Measurements from ENCODE around the gene SMYD4. TPM values are rescaled to one million over a fixed set of nuclear protein-coding genes. Genes with fewer than 3 reads are reported as not detected.
A peak's percentile ranks its signal among the peaks of the same experiment; 100 is the strongest.
"Not testable (repeated sequence)": the region's sequence is repeated elsewhere in the genome, so short reads cannot be mapped to it uniquely, and the experiment has no call there.

The SMYD4 gene
- total RNA-seq, 1 donor, result 14.8 TPM

DNA sequence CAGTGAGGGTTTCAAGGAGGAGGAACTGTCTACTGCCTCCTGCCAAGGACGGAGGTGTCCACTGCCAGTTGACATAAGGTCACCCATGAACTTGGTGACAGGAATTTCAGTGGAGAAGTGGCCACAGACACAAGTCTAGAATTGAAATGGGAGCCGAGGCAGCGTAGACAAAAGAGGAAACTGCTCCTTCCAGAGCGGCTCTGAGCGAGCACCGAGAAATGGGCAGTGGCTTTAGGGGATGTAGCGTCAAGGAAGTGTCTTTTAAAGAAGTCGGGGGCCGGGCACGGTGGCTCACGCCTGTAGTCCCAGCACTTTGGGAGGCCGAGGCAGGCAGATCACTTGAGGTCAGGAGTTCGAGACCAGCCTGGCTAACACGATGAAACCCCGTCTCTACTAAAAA lies 70.9 kb downstream of the SMYD4 start:
- DNase-seq (ENCODE audit: low read depth in 2 of 3, low spot score in 2 of 3), result peak in 1 of 3 donors; percentile 23

DNA sequence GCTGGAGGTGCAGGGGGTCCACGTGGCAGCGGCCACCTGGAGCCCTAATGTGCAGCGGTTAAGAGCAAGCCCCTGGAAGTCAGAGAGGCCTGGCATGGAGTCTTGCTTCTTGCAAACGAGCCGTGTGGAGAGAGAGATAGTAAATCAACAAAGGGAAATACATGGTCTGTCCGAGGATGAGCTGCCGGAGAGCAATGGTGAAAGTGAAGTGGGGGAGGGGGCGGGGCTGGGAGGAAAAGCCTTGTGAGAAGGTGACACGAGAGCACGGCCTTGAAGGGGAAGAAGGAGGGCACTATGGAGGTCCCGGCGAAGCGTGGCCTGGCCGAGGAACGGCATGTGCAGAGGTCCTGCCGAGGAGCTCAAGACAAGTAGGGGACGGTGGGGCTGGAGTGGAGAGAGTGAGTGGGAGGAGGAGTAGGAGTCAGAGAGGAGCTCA lies 73.9 kb downstream of the SMYD4 start:
- no peak for DNase-seq (ENCODE audit: low read depth in 2 of 3, low spot score in 2 of 3)

DNA sequence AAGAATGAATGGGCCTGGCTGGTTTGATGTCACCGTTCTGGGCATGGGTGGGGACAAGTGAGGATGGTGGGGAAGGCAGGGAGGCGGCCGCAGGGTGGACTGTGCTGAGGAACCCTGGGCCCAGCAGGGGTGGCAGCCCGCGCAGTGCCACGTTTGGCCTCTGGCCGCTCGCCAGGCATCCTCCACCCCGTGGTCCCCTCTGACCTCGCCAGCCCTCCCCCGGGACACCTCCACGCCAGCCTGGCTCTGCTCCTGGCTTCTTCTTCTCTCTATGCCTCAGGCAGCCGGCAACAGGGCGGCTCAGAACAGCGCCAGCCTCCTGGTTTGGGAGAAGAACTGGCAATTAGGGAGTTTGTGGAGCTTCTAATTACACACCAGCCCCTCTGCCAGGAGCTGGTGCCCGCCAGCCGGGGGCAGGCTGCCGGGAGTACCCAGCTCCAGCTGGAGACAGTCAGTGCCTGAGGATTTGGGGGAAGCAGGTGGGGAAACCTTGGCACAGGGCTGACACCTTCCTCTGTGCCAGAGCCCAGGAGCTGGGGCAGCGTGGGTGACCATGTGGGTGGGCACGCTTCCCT lies 74.4 kb downstream of the SMYD4 start:
- DNase-seq (ENCODE audit: low read depth in 2 of 3, low spot score in 2 of 3), result no peak

DNA sequence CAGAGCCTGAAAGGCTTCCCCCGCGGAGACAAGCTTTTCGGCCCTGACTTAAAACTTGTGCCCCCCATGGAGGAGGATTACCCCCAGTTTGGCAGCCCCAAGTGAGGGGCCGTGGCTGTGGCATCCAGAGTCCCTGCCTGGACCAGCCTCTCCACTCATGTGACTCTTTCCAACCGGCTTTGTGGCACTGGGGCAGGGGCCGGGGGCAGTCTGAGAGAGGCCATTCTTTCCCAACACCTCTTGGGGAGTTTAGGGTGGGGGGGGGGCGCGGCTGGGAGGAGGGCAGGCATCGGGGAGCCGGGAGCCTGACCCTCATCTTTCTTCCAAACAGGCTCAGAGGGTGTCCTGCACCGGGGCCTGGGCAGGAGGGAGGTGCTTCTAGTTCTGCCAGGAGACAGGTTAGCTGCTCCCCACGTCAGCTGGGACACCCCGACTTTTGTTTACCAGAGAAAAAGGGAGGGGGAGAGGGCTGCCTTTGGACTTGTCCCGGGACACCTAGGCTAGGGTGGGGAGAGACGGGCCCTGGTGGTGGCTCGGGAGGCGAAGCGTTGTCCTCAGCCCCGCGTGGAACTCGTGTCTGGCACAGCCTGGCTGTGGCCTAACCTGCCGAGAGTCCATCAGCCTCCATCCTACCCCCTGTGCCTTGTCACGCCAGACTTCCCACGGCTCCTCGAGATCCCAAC lies 75.1 kb downstream of the SMYD4 start:
- DNase-seq (ENCODE audit: low read depth in 2 of 3, low spot score in 2 of 3), result no peak

DNA sequence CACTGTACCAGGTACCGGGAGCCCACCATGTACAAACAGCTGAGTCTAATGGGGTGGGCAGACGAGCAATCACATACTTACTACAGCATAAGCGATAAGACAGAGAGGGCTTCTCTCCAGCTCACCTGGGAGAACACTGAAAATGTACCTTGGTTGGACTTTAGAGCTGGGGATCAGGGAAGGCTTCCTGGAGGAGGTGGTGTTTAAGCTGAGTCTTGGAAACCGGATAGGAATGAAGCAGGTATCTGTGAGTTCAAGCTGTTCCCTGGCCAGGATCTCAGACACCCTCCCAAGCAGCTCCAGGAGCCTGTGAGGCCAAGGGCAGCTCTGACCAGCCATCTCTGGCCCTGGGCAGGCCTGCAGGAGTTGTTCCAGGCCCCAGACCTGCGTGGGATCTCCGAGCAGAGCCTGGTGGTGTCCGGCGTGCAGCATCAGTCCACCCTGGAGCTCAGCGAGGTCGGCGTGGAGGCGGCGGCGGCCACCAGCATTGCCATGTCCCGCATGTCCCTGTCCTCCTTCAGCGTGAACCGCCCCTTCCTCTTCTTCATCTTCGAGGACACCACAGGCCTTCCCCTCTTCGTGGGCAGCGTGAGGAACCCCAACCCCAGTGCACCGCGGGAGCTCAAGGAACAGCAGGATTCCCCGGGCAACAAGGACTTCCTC lies 75.8 kb downstream of the SMYD4 start:
- no peak for DNase-seq (ENCODE audit: low read depth in 2 of 3, low spot score in 2 of 3)

DNA sequence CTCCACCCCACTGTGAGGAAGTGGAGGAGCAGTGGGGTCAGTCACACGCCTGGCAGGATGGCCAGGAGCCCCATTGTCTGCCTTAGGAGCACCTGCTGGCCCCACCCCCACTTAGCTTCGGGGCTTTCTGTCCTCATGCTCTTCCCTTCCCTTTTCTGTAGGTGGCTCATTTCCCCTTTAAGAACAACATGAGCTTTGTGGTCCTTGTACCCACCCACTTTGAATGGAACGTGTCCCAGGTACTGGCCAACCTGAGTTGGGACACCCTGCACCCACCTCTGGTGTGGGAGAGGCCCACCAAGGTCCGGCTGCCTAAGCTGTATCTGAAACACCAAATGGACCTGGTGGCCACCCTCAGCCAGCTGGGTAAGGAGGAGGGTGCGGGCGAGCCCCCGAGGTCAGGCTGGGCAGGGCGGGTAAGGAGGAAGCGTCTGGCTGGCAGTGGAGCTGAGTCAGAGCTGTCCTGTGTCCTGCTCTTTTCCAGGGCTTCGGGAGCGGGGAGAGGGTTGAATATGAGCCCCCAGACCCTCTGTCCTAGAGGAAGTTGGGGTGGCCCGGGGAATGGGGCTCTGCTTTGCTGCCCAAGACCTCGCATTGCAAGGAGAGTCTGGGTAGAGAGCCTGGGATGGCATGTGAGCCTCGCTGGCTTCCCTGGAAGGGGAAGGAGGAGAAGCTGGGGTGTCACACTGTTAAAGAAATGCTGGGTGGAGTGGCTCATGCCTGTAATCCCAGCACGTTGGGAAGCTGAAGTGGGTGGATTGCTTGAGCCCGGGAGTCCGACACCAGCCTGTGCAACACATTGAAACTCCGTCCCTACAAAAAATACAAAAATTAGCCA lies 77.1 kb downstream of the SMYD4 start:
- DNase-seq (ENCODE audit: low read depth in 2 of 3, low spot score in 2 of 3), result peak in 2 of 3 donors; percentile 53 to 66

DNA sequence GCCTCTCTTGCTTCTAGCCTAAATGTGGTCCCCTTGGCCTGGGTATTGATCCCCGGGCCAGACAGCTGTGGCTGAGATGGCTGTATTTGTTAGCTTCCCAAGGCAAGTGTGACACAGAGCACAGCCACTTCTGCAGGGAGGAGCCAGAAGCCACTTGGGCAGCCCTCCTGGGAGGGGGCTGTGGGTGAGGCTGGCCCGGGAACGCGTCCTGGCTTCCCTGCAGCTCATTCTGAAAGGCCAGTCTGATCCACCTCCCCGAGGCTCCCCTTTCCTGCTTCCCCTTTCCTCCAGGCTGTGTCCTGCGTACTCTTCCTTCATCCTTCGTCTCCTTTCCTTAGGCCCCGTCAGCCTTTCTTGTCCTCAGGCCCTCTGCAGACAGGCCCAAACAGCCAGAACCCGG lies 79.1 kb downstream of the SMYD4 start:
- DNase-seq (ENCODE audit: low read depth in 2 of 3, low spot score in 2 of 3), result no peak

DNA sequence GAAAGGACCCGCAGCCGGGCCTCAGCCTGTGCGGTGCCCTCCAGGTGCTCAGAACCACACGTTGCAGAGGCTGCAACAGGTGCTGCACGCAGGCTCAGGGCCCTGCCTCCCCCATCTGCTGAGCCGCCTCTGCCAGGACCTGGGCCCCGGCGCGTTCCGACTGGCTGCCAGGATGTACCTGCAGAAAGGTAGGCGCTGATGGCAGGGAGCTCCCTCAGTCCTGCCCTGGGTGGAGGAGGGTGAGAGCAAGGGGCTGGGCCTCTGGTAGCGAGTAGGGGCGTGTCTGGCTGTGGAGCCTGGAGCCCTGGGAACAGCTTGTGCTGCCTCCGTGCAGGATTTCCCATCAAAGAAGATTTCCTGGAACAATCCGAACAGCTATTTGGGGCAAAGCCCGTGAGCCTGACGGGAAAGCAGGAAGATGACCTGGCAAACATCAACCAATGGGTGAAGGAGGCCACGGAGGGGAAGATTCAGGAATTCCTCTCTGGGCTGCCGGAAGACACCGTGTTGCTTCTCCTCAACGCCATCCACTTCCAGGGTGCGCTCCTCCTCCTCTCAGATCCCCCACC lies 82.6 kb downstream of the SMYD4 start:
- DNase-seq (ENCODE audit: low read depth in 2 of 3, low spot score in 2 of 3), result no peak

DNA sequence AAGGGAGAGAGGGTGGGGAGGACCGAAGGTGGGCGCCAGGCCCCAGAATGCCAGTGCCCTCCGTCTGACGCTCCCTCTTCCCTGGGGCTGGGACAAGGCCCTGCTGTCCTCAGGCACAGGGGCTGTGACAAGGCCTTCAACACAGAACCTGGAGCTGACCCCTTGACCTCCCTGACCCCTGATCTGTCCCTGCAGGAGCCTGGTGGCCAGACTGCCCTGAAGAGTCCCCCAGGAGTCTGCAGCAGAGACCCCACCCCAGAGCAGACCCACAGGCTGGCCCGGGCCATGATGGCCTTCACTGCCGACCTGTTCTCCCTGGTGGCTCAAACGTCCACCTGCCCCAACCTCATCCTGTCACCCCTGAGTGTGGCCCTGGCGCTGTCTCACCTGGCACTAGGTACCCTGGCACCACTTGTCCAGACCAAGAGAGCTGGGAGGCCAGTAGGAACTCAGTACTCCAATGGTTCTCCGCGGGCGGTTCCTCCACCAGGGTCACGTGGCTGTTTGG lies 84.1 kb downstream of the SMYD4 start:
- no peak for DNase-seq (ENCODE audit: low read depth in 2 of 3, low spot score in 2 of 3)

DNA sequence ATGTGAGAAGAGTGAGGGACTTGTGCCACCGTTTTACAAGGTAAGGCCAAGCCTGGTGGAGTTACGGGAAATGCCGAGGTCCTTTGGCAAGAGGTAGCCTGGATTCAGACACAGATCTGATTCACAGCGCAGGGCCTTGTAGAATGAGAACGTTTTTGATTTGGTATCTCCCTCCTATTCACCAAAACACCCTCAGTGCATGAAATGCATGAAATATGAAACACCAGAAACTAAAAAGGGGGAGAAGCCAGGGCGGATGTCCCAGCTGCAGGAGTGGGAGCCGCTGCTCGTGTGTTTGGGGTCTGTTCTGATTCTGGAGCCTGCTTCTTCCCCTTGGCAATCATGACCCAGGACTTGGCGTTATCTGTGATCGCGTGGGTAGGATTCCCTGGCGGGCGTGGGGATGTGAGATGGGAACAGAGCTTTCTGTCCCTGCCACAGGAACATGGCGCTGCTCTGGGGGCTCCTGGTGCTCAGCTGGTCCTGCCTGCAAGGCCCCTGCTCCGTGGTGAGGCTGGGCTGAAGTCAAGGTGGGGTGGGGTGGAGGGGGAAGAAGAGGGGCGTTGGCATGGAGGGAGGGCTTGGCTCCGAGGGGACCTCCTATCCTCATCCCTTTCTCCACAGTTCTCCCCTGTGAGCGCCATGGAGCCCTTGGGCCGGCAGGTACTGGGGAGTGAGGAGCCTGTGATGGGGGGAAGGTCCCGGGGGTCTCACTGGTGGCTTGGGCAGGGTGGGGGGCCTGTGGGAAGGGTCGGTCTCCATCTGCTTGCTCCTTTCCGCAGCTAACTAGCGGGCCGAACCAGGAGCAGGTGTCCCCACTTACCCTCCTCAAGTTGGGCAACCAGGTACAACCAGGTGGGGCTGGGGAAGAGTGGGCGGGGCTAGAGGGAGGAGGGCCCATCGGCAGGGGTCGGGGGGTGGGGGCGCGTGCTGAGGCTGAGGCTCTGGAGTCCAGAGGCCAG lies 84.9 kb downstream of the SMYD4 start:
- no peak for DNase-seq (ENCODE audit: low read depth in 2 of 3, low spot score in 2 of 3)

DNA sequence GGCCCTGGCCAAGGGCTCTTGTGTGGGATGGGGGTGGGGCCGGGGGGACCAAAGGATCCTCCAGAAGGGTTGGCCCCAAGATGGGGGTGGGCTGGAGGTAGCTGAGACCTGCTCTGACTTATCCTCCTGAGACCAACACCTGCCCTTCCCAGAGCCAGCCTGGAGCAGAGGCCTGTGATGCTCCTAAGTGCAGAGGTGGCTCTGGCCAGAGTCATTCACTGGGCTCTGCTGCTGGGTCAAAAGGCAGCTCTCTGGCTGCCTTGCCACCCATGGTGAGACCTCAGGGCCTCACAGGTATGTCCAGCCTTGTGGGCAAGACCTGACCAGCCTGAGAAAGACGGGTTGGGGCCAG lies 86.6 kb downstream of the SMYD4 start:
- DNase-seq (ENCODE audit: low read depth in 2 of 3, low spot score in 2 of 3), result no peak

DNA sequence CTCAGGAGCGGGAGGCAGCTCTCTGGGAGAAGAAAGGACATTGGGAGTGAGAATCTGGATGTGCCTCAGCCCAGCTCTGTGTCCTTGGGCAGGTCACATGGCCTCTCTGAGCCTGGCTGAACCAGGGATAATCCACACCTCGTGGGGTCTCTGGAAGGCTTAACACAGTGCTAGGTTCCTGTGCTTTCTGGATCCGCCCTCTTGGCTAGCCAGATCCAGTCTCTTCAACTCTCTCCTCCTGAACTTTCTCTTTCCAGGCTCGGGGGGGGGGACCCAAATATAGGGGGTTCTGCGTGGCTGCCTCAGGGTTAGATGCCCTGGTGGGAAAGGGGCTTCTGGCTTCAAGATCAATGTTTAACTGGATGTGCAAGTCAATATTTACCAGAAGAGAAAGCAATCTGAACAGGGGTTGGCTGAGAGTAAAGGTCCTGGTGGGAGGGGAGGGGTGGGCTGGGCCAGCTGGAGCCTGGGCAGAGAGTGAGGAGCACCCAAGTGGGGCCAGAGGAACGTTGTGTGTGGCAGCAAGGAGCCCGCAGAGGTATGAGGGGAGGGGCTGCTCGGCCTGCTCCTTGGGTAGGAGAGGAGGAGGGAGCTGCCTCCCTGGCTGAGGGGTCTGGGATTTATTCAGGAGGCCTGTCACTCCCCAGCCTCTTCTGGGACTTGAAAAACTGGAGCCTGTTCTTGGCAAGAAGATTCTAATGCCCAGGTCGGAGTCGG lies 87.2 kb downstream of the SMYD4 start, which contains the start of gene SERPINF2:
SERPINF2 (plus strand) TSS at position 501 of the 717 bp plus-strand sequence. CDS start 2,125 bp downstream, outside the sequence.
- DNase-seq (ENCODE audit: low read depth in 2 of 3, low spot score in 2 of 3), result no peak

DNA sequence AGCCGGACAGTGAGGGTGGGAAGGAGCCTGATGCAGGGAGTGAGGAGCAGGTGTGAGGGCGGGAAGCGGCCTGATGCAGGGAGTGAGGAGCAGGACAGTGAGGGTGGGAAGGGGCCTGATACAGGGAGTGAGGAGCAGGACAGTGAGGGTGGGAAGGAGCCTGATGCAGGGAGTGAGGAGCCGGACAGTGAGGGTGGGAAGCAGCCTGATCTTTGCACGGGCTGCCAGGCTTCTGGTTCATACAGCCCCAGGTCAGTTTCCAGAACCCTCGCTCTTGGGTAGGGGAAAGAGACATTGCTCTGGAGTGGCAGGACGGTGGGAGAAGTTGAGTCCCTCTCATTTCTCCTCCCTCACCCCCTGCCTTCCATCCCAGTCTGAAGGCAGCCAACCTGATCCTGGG lies 87.8 kb downstream of the SMYD4 start:
- DNase-seq (ENCODE audit: low read depth in 2 of 3, low spot score in 2 of 3), result not testable (repeated sequence)

DNA sequence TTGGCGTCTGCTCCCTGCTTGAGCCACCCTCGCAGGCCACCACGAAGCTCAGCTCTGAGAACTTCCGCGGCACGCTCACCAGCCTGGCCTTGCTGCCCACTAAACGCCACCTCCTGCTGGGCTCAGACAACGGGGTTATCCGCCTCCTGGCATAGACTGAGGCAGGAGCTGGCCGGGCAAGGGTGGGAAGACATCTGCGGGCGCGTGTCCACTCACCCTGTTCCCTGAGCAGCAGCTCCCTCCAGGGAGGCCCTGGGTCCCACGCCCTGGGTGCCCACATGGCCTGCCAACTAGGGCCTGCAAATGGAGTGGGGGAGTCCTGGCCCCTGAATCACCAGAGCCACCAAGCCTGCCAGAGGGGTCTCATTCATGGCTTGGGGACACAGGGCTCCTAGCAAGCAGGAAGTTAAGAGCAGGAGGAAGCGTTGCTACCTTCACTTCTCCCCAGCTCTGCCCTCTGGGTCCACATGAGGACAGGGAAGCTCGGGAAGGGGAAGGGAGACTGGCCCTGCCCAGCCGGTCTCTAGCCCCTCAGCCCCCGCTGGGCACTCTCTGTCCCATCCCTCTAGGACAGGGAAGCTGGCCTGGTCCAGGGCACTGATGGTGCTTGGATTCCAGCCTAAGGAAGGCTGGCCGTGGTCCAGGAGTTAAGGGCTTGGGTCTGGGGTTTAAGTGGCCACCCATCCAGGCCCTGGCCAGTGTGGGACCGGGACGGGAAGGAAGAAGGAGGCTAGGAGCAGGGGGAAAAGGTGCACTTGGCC lies 92.0 kb downstream of the SMYD4 start:
- no peak for DNase-seq (ENCODE audit: low read depth in 2 of 3, low spot score in 2 of 3)

DNA sequence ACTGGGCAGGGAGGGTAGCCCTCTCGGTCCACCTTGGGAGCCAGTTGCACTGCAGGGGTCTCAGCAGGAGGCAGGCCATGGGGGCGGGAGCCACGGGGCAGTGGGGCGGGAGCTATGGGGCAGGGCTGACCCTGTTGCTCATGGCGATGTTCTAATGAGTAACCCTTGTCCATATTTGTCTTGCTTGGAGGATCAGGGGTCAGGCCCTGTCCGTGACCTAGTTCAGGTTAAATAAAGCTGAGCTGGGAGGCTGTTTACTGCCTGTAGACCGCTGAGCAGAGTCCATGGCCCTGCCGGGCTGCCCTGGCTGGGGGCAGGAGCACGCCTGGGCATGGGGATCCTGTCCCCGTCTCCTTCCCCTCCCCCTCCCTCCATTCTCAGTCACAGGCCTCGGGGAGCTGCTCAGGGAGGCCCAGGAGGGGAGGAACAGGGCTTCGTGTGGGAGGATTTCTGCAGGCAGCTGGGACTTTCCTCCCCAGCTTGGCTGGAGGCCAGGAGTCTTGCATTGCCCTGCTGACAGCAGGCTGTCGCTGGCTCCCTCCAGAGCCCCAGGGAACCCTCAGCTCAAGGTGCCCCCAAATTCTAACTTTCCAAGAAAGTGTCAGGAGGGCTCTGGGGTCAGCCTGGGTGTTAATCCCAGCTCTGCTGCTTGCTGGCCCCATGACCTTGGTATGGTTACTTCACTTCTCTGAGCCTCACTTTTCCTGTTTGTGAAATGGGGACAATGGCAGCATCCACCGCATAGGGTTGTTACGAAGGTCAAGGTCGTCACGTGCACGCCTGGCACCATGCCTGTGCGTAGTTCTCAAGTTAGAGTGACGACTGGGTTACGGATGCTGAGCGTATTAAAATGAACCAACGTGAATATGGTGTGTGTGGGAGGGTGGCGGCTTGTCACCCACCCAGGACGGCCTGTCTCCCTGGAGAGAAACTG lies 93.1 kb downstream of the SMYD4 start:
- no peak for DNase-seq (ENCODE audit: low read depth in 2 of 3, low spot score in 2 of 3)

DNA sequence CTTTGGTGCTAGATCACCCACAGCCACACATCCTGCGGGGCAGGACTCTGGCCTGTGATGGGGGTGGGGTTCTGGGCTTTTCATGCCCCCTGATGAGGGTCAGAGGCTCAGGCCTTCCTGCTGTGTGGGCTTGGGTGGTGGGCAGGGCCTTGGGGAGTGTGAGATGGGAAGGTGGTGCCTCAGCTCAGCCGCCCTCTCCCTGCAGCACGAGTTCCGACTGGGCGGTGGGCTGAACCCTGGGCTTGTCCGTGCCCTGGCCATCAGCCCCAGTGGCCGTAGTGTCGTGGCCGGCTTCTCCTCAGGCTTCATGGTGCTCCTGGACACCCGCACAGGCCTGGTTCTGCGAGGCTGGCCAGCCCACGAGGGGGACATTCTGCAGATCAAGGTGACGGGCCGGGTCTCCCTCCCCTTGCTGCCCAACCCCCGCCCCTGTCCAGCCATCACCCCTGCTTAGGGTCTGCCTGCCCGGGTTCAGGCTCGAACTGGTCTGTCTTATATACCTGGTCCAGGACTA lies 93.8 kb downstream of the SMYD4 start:
- DNase-seq (ENCODE audit: low read depth in 2 of 3, low spot score in 2 of 3), result no peak

DNA sequence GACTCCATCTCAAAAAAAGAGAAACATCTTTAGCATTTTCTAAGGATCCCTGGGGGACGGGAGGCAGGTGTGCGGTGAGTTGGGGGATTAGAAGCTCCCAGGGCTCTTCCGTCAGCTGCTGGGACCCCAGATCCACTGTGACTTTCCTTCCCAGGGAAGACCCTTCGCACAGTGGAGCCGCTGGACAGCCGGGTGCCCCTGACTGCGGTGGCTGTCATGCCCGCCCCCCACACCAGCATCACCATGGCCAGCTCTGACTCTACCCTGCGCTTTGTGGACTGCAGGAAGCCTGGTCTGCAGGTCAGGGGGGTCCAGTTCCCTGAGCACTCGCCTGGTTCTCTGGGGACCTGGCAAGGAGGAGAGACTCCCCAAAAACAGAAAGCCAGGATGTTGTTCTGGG lies 94.3 kb downstream of the SMYD4 start:
- no peak for DNase-seq (ENCODE audit: low read depth in 2 of 3, low spot score in 2 of 3)
